GM23248 (cell line): ENCODE results near the gene KRTAP20-2. TPM values are rescaled to one million over a fixed set of nuclear protein-coding genes. Genes with fewer than 3 reads are reported as not detected.

Experiments
- DNase-seq: peaks from one replicate; pipeline ENCODE4 v3.0.0-alpha.2; 2015
- H2AFZ ChIP-seq: fragments of 200-600 bp; sonication (generic); 2 replicates; pipeline ENCODE4 v1.6.1; 2016; ENCODE audit warnings: antibody characterized with exemption
- H3F3A ChIP-seq: fragments of 200-600 bp; sonication (generic); 2 replicates; pipeline ENCODE4 v1.6.1; 2016; ENCODE audit warnings: mild to moderate bottlenecking, antibody characterized with exemption, mixed run types; ENCODE audit not compliant: insufficient read depth
- H3K27ac ChIP-seq: fragments of 200-600 bp; sonication (generic); 2 replicates; pipeline ENCODE4 v1.5.1; 2016; ENCODE audit warnings: mild to moderate bottlenecking
- H3K27me3 ChIP-seq: fragments of 200-600 bp; sonication (generic); replicated peaks from 2 replicates; pipeline ENCODE4 v1.6.1; 2016; ENCODE audit warnings: mild to moderate bottlenecking; ENCODE audit not compliant: insufficient read depth
- H3K36me3 ChIP-seq: fragments of 200-600 bp; sonication (generic); 2 replicates; pipeline ENCODE4 v1.6.1; 2016; ENCODE audit warnings: low read depth, mild to moderate bottlenecking
- H3K4me1 ChIP-seq: fragments of 200-600 bp; sonication (generic); 2 replicates; pipeline ENCODE4 v1.6.1; 2016; ENCODE audit warnings: mild to moderate bottlenecking; ENCODE audit not compliant: insufficient read depth
- H3K4me2 ChIP-seq: fragments of 200-600 bp; sonication (generic); one replicate; pipeline ENCODE4 v1.6.1; 2016; ENCODE audit warnings: mild to moderate bottlenecking; ENCODE audit not compliant: unreplicated experiment
- H3K4me3 ChIP-seq: fragments of 200-600 bp; sonication (generic); 2 replicates; pipeline ENCODE4 v1.5.1; 2016; ENCODE audit warnings: mild to moderate bottlenecking
- H3K79me2 ChIP-seq: fragments of 200-600 bp; sonication (generic); 2 replicates; pipeline ENCODE4 v1.6.1; 2016; ENCODE audit warnings: mild to moderate bottlenecking; ENCODE audit not compliant: insufficient read depth
- H3K9ac ChIP-seq: fragments of 200-600 bp; sonication (generic); 2 replicates; pipeline ENCODE4 v1.6.1; 2016; ENCODE audit warnings: mild to moderate bottlenecking
- H3K9me2 ChIP-seq: fragments of 200-600 bp; sonication (generic); 2 replicates; pipeline ENCODE4 v1.6.1; 2016; ENCODE audit warnings: mixed run types, mild to moderate bottlenecking, moderate library complexity; ENCODE audit not compliant: insufficient read depth
- H3K9me3 ChIP-seq: fragments of 200-600 bp; sonication (generic); one replicate; pipeline ENCODE4 v1.6.1; 2017; ENCODE audit warnings: low read depth
- H4K20me1 ChIP-seq: fragments of 200-600 bp; sonication (generic); 2 replicates; pipeline ENCODE4 v1.6.0; 2016; ENCODE audit not compliant: insufficient read depth
- EZH2 ChIP-seq: fragments of 200-600 bp; sonication (generic); IDR thresholded peaks from 2 replicates; pipeline ENCODE4 v1.6.1; 2018; ENCODE audit warnings: antibody characterized with exemption, mild to moderate bottlenecking; ENCODE audit not compliant: insufficient read depth, poor library complexity, severe bottlenecking
- EZH2phosphoT487 ChIP-seq: fragments of 200-600 bp; sonication (generic); IDR thresholded peaks from 2 replicates; pipeline ENCODE4 v1.6.1; 2018; ENCODE audit warnings: antibody characterized with exemption, moderate library complexity, mild to moderate bottlenecking, low read depth; ENCODE audit not compliant: insufficient read depth
- WGBS, 2 experiments: methylation state at CpG; one replicate each; pipeline ENCODE4 v1.1.6; 2015 to 2017; ENCODE audit warnings: low lambda C conversion rate in 2 of 2, low coverage in 1 of 2; ENCODE audit errors: missing lambda C conversion rate in 2 of 2; 5-methylcytosine and 5-hydroxymethylcytosine counted together
- in situ Hi-C: fragments of 300-500 bp; cut with MboI; formaldehyde crosslinking; loops from 2 replicates; pipeline ENCODE4 v1.15.0; 2020
- polyA plus RNA-seq: library from polyadenylated mRNA; unstranded; fragments of >200 nt; fragmentation: Nextera tagmentation; extraction: Ambion mirVana; gene quantifications from 2 replicates; pipeline ENCODE4 v1.2.1, GENCODE V29; 2016
- total RNA-seq: library from RNA; depleted of rRNA; stranded (reverse); fragments of >200 nt; shearing (Covaris generic); gene quantifications from 2 replicates; pipeline ENCODE4 v1.2.3, GENCODE V29; 2014

KRTAP20-2 gene
- total and polyA plus RNA-seq, 2 experiments from 2014 or later = not detected

DNA sequence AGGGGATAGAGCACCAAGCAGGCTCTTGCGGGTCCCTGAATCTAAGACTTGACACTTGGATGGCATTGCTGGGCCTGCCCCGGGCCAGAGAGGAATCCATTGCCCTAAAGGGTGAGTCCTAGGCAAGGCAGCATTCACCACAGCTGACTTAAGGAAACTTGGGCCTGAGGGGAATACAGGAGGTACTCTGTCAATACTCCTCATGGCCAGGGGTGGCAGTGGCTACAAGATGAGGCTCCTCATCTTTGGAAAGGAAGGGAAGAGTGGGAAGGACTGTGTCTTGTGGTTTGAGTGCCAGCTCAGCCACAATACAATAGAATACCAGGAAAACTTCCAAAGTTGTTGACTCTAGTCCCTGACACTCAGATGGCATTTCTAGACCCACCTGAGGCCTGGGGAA, 29.0 kb upstream of the KRTAP20-2 start:
- Histone ChIP-seq H3K4me2 (no peak overlapping the region), H3K4me3 (no peak overlapping the region), H3K36me3 (no peaks in the 10 kb centered on the region), H3K9me2 (no peaks in the 10 kb centered on the region), H3K9ac (no peak overlapping the region), H3K9me3 (peaks cover 9% of the 10 kb centered on the region), H2AFZ (no peak overlapping the region), H4K20me1 (no peaks in the 10 kb centered on the region), H3F3A (no peaks in the 10 kb centered on the region), H3K4me1 (no peaks in the 10 kb centered on the region), H3K79me2 (no peaks in the 10 kb centered on the region), H3K27ac (no peak overlapping the region), H3K27me3 (no peaks in the 10 kb centered on the region)
- WGBS, 2 experiments = 30 to 32% methylated on average over 2 of the region's 2 CpGs
- TF ChIP-seq EZH2phosphoT487 (no peak), EZH2 (no peak)
- in situ Hi-C loops = no loop called here
- no peak for DNase-seq

DNA sequence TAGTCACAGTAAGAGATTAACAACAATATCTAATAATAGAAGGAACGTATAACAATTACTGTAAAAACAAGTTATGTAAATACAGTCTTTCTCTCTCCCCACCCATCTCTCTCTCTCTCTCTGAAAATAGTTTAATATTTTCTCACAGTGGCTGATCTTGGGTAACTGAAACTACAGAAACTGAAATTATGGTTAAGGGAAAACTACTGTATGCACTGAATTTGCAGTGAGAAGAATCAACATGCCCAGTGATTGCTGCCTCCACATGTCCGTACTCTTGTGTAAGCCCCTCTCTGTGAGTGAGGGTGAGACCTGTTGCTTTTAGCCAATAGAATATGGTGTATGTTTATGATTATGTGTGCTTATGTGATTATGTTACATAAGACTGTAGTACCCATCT, 22.9 kb upstream of the KRTAP20-2 start:
- H3K27ac ChIP-seq = no peak overlapping the region
- no peaks in the 10 kb centered on the region for H3K4me1 ChIP-seq
- 38 to 44% methylated on average over 2 of the region's 2 CpGs for WGBS, 2 experiments
- H3K79me2 ChIP-seq = no peaks in the 10 kb centered on the region
- no peaks in the 10 kb centered on the region for H3K27me3 ChIP-seq
- H4K20me1 ChIP-seq = no peaks in the 10 kb centered on the region
- no peaks in the 10 kb centered on the region for H3F3A ChIP-seq
- H3K9me2 ChIP-seq = no peaks in the 10 kb centered on the region
- DNase-seq = no peak
- no peaks in the 10 kb centered on the region for H3K36me3 ChIP-seq
- TF ChIP-seq EZH2 (no peak), EZH2phosphoT487 (no peak)
- no peak overlapping the region for H3K4me3 ChIP-seq
- H3K9me3 ChIP-seq = peaks cover 5% of the 10 kb centered on the region
- no peak overlapping the region for H2AFZ ChIP-seq
- H3K4me2 ChIP-seq = no peak overlapping the region
- in situ Hi-C loops = no loop called here
- H3K9ac ChIP-seq = no peak overlapping the region

DNA sequence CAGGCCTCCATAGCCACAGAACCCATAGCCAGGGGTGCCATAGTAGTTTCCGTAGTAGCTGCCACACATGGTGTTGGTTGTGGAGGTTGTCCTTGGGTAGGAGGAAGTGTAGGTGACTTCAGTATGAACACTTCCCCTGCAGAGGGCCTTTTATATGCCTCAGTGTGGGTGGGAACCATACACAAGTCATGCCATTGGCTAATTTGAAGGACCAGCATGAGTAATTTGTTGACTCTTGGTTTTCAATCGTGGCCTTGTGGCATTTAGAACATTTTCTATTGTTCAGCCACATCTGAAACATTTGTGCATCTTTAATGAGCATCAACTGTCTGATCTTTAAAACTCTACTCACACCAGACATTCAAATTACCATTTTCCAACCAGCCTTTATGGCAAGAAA, 21.2 kb upstream of the KRTAP20-2 start, which contains the start of gene KRTAP6-1:
Gene KRTAP6-1, minus strand, starts transcription at position 95 of the 400 bp plus-strand sequence. Its CDS starts 26 bp downstream, at position 69.
- no peak within 1 kb of the TSS for H3K4me2 ChIP-seq
- no peaks in the 10 kb centered on the region for H3K27me3 ChIP-seq
- H3K9me2 ChIP-seq = no peaks in the 10 kb centered on the region
- WGBS, 2 experiments = 17 to 29% methylated on average over 2 of the region's 2 CpGs
- no peak within 1 kb of the TSS for H3K27ac ChIP-seq
- TF ChIP-seq EZH2phosphoT487 (no peak), EZH2 (no peak)
- no peak within 1 kb of the TSS for H2AFZ ChIP-seq
- H3K36me3 ChIP-seq = no peaks in the 10 kb centered on the region
- no peaks in the 10 kb centered on the region for H3K4me1 ChIP-seq
- no peak for DNase-seq
- no peak within 1 kb of the TSS for H3K4me3 ChIP-seq
- H3K9me3 ChIP-seq = peaks cover 4% of the 10 kb centered on the region
- no peaks in the 10 kb centered on the region for H3F3A ChIP-seq
- no peaks in the 10 kb centered on the region for H3K79me2 ChIP-seq
- H3K9ac ChIP-seq = no peak within 1 kb of the TSS
- H4K20me1 ChIP-seq = no peaks in the 10 kb centered on the region
- in situ Hi-C loops = no loop called here

DNA sequence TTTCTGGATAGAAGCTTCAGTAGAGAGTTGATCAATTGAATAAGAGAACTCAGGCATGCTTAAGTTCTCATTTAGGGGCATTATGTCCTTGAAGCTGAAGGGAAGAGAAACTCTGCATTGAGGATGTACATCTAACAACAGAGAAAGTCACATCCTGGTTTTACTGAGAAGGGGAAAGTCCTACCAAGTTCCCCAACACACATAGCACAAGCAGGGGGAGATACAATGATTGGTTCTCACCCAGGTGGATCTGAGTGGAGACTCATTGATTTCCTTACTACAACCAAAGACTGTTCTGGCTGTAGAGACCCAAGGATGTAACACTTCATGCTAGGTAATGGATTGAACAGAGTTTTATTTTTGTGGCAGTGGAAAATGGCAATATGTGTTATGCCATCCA, 19.8 kb upstream of the KRTAP20-2 start:
- no peak overlapping the region for H3K9ac ChIP-seq
- no peaks in the 10 kb centered on the region for H3K9me2 ChIP-seq
- no peaks in the 10 kb centered on the region for H3K79me2 ChIP-seq
- no peaks in the 10 kb centered on the region for H3K4me1 ChIP-seq
- no peaks in the 10 kb centered on the region for H3K27me3 ChIP-seq
- in situ Hi-C loops = no loop called here
- no peak for DNase-seq
- H3K27ac ChIP-seq = no peak overlapping the region
- H3K36me3 ChIP-seq = no peaks in the 10 kb centered on the region
- H2AFZ ChIP-seq = no peak overlapping the region
- no peaks in the 10 kb centered on the region for H4K20me1 ChIP-seq
- H3K9me3 ChIP-seq = no peaks in the 10 kb centered on the region
- no peak overlapping the region for H3K4me2 ChIP-seq
- H3K4me3 ChIP-seq = no peak overlapping the region
- no peaks in the 10 kb centered on the region for H3F3A ChIP-seq
- no peak for TF ChIP-seq EZH2phosphoT487
- no peak for TF ChIP-seq EZH2

DNA sequence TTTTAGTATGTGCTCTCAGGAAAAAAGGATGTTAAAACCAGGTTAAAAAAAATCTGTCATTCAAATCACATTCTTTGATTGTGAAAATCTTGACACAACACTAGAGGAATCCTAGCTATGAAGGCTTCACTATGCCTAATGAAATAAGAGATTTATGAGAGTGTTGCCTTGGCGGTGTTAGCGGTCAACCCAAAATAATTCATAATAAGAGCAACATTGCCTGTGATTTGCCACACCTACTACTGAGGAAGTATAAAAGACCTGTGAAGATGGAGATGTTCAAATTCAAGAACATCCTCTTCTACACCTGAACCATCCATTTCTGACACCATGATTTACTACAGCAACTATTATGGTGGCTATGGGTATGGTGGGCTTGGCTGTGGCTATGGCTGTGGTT, 18.9 kb upstream of the KRTAP20-2 start, which contains the start of gene KRTAP20-1:
Gene KRTAP20-1, plus strand, starts transcription at position 301 of the 400 bp plus-strand sequence. Its CDS starts 30 bp downstream, at position 331.
- TF ChIP-seq EZH2phosphoT487 = no peak
- TF ChIP-seq EZH2 = no peak
- H3K27ac ChIP-seq = no peak within 1 kb of the TSS
- 65 to 73% methylated on average over 2 of the region's 2 CpGs for WGBS, 2 experiments

More for the DNA sequence above, 18.9 kb upstream of the KRTAP20-2 start, which contains the start of gene KRTAP20-1:
- DNase-seq = no peak
- Histone ChIP-seq H3K27me3 (no peaks in the 10 kb centered on the region), H4K20me1 (no peaks in the 10 kb centered on the region), H3K36me3 (no peaks in the 10 kb centered on the region), H3F3A (no peaks in the 10 kb centered on the region), H3K4me2 (no peak within 1 kb of the TSS), H3K9me2 (no peaks in the 10 kb centered on the region), H3K4me3 (no peak within 1 kb of the TSS), H3K79me2 (no peaks in the 10 kb centered on the region), H3K9me3 (no peaks in the 10 kb centered on the region), H2AFZ (no peak within 1 kb of the TSS), H3K9ac (no peak within 1 kb of the TSS), H3K4me1 (no peaks in the 10 kb centered on the region)
- in situ Hi-C loops = no loop called here
